NCI-H524 treated with DMSO at 0.1 percent for 48 hours (cell line): ENCODE data around the gene APOA4.
"Not testable (repeated sequence)": the region's sequence is repeated elsewhere in the genome, so short reads cannot be mapped to it uniquely, and the experiment has no call there.

ENCODE experiments used
- DNase-seq: peaks from one replicate; lab custom pipeline; 2025; lab: John Stamatoyannopoulos, UW

APOA4 gene

DNA sequence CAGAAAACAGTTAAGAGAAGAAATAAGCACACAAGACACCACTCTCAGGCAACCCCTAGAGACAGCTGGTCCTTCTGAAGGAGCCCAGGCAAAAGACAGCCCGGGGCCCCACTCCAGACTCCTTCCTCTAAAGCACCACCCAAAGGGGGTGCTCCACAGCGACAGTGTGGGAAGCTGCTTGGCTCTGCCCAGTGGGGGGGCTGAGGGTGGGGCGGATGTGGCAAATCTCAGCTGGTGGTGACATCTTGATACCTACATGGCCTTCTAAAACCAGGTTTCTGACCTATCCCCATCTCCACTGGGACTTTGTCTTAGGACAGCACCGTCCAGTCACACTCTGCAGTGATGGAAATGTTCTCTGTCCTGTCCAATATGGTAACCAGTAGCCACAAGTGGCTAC is 24.5 kb upstream of the APOA4 start:
- DNase-seq, result no peak

DNA sequence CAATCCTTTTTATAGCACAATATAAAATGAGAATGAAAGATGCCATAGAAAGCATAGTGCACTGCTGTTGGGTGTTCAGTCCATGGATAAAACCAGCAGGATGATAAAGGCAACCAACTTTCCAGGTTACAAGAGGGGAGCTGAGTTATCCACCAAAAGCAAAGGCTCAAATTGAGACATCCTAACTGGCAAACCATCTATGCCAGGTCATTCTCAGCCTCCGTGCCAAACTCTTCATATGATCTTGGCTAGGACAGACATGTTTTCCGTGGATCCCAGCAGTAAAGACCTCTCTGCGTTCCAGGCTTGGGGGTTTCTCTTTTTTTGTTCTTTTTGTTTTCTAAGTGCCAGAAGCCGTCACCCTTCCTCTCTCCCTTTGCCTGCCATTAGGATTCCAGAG is 21.6 kb upstream of the APOA4 start:
- no peak for DNase-seq

DNA sequence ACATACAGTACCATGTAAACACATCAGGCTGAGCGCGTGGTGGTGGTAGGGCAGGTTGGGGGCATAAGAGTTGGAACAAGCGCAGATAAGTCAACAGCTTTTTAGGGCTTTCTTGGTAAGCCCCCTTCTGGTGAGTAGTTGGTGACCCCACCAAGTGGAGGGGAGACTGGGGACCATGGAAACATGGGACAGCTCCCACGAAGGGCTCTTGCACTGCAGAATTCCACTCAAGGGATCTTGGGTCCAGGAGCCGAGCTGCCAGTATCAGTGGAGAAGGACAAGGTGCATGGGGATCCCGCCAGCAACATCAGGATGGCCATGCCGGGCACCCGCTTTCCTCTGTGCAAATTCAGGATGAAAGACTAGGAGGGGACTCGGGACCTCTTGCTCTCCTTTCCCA is 20.6 kb upstream of the APOA4 start:
- DNase-seq, result no peak

DNA sequence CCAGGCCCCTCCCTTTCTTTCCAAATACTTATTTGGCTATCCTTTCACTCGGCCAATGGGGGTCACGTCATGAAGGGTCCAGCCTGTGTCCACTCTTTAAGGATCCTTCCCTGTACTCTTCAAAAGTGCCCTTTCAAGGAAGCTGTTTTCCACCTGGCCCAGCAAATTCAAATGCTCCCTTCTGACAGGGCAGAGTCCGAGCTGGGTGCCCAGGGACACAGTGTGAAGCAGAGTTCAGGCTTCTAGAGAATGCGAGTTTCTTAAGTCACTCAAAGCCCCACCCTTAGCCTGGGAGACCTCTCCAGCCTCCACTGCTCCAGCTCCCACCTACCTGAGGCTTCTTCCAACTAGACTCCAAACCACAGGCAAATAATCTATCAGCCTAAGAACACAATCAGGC is 19.8 kb upstream of the APOA4 start:
- DNase-seq, result no peak

DNA sequence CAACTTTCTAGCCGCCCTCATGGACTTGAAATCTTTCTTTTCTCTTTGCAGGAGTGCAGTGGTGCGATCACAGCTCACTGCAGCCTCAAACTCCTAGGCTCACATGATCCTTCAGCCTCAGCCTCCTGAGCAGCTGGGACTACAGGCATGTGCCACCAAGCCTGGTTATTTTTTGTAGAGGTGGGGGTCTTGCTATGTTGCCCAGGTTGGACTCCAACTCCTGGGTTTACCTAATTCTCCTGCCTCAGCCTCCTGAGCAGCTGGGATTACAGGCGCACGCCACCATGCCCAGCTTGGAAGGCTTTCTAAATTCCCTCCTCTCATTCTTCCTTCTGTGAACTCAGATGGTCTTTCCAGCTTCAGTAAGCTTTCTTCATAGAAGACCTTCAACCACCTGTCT is 19.0 kb upstream of the APOA4 start:
- no peak for DNase-seq

DNA sequence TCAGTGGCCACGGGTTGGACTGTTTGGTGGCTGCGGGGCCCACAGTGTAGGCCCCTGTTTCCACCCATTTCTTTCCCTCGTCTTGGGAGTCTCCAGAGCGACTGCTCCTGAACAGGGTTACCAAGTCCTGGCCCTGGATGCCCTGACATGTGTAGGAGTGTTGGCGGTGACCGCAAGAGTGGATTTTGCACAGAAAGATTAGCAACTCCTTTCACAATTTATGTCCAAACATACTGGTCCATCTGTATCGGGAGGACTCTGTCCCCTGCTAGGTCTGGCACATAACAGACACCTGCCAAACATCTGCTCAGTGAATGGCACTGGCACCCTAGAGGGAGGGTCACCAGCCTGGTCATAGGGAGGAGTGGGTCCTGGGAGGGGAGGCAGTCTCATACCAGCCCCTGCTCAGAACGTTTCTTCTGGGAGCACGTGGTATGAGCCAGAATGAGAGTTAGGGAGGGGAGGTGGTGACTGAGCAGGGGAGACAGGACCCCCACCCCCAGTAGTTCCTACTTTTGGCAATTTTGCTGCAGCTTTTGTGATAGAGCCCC is 17.7 kb upstream of the APOA4 start:
- DNase-seq, result no peak

DNA sequence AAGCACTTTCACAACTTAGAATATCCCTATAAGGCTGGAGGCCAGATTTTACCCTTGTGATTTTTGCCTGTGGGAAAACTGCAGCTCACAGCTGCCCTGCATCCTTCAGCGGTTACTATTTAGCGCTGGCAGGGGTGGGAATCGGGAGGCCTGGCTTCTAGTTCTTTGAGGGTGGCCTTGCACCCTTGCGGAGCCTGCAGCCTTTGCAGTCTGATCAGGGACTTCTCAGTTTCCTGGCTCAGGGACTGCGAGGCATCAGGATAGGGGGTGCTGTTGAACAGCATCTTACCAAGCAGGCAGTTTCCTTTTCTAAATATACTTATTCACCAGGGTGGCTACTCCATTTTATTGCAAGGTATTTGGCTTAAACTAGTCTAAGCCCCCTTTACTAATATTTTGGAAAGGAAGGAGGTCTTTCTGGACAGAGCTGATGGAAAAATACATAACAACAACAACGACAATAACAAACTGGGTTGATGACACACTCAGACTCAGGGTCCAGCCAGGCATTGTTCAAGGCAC is 17.2 kb upstream of the APOA4 start:
- DNase-seq, result no peak

DNA sequence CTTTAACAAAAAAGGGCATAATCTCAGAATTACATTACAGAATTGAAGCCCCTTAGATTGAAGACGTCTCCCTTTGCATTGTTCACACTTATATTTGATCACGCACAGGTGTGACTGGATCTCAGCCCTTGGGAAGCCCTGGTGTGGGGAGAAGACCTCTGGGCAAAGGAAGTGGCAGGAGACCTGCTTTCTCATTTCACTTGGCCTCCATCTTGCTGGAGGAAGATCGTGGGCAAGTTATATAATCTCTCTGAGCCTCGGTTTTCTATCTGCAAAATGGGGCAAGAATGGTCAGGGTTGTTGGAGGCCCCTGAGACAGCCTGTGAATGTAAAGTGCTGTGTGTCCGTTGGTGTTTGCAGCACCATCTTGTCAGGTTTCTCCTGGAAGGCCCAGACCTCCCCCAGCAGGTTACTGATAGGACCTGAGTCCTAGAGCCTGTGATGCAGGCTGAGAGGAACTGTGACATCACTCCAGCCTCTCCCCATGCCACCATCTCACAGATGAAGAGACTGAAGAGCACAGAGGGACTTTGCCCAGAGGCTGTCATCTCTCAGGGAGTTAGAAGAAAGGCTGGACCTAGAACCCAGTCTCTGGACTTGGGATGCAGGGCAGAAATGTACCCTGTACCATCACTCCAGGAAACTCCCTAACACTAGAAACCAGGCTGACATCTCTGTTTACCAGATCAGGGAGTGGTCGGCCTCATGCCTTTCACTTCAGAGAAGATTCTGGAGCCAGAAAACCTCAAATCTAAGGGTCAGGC is 15.4 kb upstream of the APOA4 start:
- no peak for DNase-seq

DNA sequence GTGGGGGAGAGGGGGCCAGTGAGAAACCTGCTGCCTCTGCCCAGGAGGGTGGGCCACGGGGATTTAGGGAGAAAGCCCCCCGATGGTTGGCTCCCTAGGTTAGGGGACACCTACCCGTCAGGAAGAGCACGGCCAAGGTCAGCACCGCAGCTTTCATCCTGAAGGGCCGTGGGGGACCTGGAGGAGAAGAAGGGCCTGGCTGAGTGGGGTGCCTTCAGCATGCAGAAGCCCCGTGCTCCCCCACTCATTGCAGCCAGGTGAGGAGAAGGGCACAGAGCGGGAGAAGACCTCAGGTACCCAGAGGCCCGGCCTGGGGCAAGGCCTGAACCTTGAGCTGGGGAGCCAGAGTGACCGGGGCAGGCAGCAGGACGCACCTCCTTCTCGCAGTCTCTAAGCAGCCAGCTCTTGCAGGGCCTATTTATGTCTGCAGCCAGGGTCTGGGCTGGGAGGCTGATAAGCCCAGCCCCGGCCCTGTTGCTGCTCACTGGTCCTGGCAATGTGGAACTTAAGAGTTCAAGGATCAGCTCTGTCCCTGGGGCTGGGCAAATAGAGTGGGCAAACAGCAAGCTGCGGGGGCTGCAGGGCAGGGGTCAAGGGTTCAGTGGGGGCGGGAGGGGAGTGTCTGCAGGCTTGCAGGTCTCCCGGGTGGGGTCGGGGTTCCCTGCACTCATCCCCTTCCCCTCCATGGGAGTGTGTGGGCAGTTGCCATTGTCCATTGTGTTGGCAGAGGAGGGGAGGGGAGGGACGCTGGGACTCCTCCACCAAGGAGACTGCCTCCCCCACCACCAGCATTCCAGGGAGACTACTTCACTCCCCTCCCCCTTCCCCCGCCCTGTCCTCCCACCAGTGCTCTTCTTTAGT is 14.4 kb upstream of the APOA4 start, which contains the start of gene APOA1:
Gene APOA1, minus strand, starts transcription at position 392 of the 861 bp plus-strand sequence. Its CDS starts 235 bp downstream, at position 157.
- DNase-seq, result no peak

DNA sequence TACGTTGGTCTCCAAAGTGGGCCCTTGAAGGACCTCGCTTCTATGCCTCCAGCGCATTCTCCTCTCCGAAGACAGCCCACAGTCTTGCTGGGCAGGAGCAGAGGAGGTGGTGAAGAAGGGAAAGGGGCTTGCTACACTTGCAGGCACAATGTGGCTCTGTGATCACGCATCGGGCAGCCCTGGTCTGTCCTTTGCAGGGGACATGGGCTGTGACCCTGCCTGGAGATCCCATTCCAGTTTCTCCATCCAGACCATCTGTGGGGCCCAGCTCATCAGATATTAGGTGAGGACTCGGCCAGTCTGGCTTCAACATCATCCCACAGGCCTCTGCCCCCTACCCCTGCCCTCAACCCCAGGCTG is 13.5 kb upstream of the APOA4 start:
- no peak for DNase-seq

DNA sequence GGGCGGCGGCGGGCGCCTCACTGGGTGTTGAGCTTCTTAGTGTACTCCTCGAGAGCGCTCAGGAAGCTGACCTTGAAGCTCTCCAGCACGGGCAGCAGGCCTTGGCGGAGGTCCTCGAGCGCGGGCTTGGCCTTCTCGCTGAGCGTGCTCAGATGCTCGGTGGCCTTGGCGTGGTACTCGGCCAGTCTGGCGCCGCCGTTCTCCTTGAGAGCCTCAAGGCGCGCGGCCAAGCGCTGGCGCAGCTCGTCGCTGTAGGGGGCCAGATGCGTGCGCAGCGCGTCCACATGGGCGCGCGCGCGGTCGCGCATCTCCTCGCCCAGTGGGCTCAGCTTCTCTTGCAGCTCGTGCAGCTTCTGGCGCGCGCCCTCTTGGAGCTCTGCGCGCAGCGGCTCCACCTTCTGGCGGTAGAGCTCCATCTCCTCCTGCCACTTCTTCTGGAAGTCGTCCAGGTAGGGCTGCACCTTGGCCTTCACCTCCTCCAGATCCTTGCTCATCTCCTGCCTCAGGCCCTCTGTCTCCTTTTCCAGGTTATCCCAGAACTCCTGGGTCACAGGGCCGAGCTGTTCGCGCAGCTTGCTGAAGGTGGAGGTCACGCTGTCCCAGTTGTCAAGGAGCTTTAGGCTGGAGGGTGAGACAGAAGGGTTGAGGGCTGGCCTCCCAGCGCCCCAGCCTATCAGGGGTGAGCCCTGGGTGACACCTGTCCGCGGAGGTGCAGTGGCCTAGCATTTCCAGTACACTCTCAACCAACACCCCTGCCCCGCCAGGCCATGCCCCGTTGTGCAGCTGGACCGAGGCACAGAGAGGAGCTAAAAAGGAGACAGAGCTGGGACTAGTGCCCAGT is 12.9 kb upstream of the APOA4 start:
- DNase-seq, result peak; percentile 47

DNA sequence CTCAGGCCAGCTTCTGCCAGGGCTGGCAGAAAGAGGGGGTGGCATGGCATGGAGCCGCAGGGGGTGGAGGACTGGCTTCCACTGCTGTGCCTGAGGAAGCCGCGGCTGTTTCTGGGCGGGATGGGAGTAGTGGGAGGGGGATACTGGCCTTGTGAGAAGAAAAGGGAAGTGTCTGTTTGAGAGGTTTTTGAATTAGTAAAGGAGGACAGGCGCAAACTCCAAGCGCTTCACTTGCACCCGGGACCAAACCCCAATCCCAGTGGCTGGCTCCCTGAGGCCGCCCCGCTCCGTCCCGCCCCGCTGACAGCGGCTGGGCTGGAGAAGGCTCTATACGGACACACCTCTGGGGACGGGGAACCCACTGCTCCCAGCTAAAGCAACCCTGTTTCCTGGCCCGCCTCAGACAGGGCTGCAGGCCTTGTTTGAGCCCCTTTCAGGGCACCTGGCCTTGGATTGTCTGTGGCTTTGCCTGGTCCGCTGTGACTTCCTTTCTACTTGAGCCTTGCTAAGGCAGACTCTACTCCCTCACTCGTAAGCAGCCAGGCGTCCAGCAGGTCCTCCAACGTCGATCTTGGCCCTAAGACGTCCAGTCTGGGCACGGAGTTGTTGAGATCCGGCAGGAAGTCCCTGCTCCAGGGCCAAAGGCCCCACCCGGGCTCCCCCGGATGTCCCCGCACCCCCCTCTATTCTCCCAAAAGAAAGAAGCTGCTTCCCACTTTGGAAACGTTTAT is 12.1 kb upstream of the APOA4 start:
- DNase-seq, result no peak

DNA sequence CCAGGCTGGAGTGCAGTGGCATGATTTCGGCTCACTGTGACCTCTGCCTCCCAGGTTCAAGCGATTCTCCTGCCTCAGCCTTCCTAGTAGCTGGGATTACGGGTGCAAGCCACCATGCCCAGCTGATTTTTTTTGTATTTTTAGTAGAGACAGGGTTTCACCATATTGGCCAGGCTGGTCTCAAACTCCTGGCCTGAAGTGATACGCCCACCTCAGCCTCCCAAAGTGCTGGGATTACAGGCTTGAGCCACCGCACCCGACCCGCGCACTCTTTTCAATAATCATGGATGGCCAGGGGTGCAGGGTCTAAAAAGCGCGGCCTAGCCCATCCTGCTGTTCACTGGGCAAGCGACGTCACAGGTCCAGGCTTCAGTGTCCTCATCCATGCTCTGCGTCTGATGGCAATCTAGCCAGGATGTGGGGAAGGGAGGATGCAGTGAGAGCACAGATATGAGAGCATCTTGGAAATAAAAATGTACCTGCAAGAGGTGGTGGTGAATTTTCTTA is 11.5 kb upstream of the APOA4 start:
- not testable (repeated sequence) for DNase-seq

DNA sequence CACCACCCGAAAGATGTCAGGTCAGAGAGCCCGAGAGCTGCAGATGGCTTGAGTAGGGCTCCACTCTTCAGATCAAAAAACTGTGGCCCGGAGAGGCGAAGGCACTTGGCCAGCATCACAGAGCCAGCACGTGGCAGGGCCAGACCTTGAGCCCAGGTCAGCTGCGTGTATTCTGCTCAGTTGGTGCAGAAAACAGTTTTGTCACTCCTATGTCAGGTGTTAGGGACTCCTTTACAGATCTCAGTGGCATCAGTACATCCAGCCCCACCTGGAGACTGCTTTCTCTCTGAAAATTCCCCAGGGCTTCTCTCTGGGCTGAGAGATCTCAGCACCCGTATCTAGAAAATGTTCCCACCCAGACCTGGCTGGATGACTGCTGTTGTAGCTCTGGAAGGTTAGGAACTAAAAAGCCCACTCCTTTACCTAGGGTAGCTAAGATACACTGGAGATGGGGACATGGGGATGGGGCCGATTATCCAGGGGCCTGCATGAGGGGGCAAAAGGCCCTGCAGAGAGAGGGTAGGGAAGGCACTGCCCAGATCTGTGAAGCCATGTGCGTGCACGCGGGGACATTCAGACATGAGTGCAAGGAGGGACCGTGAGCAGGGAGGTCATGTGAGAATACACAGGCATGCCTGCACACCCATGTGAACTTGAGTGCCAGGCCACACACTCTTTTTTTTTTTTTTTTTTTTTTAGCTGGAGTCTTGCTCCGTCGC is 10.9 kb upstream of the APOA4 start:
- no peak for DNase-seq

DNA sequence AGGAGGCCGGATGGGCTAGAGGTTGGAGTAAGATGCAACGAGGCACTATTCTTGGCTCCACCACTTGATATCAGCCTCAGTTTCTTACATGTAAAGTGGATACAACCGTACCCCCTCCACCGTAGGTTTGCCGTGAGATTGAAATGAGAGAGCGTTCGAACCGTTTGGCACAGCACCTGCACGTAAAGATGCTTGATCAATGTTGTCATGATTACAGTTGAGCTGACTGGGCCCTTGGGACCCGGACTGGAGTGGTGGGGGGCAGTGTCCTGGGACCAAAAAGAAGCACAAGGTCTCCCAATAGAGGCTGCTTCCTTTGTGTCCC is 10.3 kb upstream of the APOA4 start:
- no peak for DNase-seq

DNA sequence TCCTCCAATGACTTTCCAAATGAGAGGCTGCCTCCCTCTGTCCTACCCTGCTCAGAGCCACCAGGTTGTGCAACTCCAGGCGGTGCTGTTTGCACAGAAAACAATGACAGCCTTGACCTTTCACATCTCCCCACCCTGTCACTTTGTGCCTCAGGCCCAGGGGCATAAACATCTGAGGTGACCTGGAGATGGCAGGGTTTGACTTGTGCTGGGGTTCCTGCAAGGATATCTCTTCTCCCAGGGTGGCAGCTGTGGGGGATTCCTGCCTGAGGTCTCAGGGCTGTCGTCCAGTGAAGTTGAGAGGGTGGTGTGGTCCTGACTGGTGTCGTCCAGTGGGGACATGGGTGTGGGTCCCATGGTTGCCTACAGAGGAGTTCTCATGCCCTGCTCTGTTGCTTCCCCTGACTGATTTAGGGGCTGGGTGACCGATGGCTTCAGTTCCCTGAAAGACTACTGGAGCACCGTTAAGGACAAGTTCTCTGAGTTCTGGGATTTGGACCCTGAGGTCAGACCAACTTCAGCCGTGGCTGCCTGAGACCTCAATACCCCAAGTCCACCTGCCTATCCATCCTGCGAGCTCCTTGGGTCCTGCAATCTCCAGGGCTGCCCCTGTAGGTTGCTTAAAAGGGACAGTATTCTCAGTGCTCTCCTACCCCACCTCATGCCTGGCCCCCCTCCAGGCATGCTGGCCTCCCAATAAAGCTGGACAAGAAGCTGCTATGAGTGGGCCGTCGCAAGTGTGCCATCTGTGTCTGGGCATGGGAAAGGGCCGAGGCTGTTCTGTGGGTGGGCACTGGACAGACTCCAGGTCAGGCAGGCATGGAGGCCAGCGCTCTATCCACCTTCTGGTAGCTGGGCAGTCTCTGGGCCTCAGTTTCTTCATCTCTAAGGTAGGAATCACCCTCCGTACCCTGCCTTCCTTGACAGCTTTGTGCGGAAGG is 9.5 kb upstream of the APOA4 start:
- no peak for DNase-seq

DNA sequence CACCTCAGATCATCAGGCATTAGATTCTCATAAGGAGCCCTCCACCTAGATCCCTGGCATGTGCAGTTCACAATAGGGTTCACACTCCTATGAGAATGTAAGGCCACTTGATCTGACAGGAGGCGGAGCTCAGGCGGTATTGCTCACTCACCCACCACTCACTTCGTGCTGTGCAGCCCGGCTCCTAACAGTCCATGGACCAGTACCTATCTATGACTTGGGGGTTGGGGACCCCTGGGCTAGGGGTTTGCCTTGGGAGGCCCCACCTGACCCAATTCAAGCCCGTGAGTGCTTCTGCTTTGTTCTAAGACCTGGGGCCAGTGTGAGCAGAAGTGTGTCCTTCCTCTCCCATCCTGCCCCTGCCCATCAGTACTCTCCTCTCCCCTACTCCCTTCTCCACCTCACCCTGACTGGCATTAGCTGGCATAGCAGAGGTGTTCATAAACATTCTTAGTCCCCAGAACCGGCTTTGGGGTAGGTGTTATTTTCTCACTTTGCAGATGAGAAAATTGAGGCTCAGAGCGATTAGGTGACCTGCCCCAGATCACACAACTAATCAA is 8.8 kb upstream of the APOA4 start:
- DNase-seq, result no peak

DNA sequence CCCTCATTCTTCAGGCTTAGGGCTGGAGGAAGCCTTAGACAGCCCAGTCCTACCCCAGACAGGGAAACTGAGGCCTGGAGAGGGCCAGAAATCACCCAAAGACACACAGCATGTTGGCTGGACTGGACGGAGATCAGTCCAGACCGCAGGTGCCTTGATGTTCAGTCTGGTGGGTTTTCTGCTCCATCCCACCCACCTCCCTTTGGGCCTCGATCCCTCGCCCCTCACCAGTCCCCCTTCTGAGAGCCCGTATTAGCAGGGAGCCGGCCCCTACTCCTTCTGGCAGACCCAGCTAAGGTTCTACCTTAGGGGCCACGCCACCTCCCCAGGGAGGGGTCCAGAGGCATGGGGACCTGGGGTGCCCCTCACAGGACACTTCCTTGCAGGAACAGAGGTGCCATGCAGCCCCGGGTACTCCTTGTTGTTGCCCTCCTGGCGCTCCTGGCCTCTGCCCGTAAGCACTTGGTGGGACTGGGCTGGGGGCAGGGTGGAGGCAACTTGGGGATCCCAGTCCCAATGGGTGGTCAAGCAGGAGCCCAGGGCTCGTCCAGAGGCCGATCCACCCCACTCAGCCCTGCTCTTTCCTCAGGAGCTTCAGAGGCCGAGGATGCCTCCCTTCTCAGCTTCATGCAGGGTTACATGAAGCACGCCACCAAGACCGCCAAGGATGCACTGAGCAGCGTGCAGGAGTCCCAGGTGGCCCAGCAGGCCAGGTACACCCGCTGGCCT is 7.2 kb upstream of the APOA4 start:
- no peak for DNase-seq
